Measurements from ENCODE around the gene TRUB1. TPM values are rescaled to one million over a fixed set of nuclear protein-coding genes. Genes with fewer than 3 reads are reported as not detected.

TRUB1 gene
- total and polyA plus RNA-seq, 2 donors from 2014 or later: 11.5 to 17.1 TPM

DNA sequence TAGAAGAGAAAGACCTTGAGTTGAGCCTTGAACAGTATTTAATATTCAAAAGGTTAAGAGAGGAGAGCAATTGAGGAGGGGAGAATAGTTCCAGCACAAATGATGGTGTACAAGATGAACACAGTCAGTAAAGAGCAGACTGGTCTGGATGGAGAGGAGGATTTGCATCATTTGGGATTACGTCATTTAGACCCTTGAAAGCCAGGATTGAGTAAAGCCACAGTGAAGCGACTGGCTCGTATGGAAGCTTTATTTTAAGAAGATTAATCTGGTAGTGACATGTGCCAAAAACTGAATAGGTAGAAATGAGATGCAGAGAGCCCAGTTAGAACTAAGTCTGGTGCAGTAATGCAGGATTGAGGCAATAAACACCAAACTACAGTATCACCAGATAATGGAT, 52.6 kb downstream of the TRUB1 start:
- no peak for FAIRE-seq
- TF ChIP-seq, protein P1, sequence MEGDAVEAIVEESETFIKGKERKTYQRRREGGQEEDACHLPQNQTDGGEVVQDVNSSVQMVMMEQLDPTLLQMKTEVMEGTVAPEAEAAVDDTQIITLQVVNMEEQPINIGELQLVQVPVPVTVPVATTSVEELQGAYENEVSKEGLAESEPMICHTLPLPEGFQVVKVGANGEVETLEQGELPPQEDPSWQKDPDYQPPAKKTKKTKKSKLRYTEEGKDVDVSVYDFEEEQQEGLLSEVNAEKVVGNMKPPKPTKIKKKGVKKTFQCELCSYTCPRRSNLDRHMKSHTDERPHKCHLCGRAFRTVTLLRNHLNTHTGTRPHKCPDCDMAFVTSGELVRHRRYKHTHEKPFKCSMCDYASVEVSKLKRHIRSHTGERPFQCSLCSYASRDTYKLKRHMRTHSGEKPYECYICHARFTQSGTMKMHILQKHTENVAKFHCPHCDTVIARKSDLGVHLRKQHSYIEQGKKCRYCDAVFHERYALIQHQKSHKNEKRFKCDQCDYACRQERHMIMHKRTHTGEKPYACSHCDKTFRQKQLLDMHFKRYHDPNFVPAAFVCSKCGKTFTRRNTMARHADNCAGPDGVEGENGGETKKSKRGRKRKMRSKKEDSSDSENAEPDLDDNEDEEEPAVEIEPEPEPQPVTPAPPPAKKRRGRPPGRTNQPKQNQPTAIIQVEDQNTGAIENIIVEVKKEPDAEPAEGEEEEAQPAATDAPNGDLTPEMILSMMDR (IDR thresholded peaks at IDR 0.05; ENCODE audit: borderline replicate concordance, extremely low read depth, insufficient read depth): no peak

DNA sequence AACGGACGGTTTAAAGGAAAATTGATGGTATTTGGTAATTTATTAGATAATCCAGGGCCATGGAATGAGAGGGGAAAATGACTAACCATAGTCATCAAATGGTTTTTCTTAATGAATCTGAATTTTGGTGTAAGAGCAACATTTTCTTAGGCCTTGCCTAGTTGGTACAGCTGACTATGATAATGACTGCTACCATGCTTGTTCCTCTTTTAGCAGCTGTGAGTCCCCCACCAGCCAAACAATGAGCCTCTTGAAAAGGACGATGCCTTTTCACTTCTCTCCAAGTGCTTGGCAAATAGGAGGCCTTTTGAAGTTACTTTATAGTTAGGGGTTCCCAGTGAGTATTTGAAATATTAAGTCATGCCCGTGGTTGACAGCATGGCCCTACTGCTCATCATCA, 53.0 kb downstream of the TRUB1 start:
- DNase-seq: no peak
- FAIRE-seq: no peak
- TF ChIP-seq, protein P1 (IDR thresholded peaks at IDR 0.05; ENCODE audit: borderline replicate concordance, extremely low read depth, insufficient read depth): no peak
- H3K4me1 ChIP-seq (ENCODE audit: control insufficient read depth in 2 of 3, insufficient read depth in 2 of 3, low read depth in 1 of 3, low read length in 3 of 3): no peaks in the 10 kb centered on the region
- no peaks in the 10 kb centered on the region for H3K36me3 ChIP-seq (ENCODE audit: control insufficient read depth in 2 of 3, insufficient read depth in 3 of 3, low read length in 3 of 3)
- H3K27me3 ChIP-seq (ENCODE audit: control insufficient read depth, insufficient read depth, low read length): no peaks in the 10 kb centered on the region
- H3K9ac ChIP-seq (ENCODE audit: low read length in 3 of 3): no peak overlapping the region
- intact Hi-C loops (cut with DNase I): no loop called here
- H3K9me3 ChIP-seq (ENCODE audit: control insufficient read depth in 2 of 3, insufficient read depth in 1 of 3, low read length in 3 of 3): no peaks in the 10 kb centered on the region
- H3K27ac ChIP-seq (ENCODE audit: low read depth in 2 of 2, low read length in 2 of 2): no peak overlapping the region
- no peak overlapping the region for H3K4me3 ChIP-seq (ENCODE audit: low read length in 3 of 3)

More for the DNA sequence above, 52.6 kb downstream of the TRUB1 start:
- no peak overlapping the region for H3K9ac ChIP-seq (ENCODE audit: low read length in 3 of 3)
- no peak for DNase-seq
- H3K36me3 ChIP-seq (ENCODE audit: control insufficient read depth in 2 of 3, insufficient read depth in 3 of 3, low read length in 3 of 3): no peaks in the 10 kb centered on the region
- H3K27ac ChIP-seq (ENCODE audit: low read depth in 2 of 2, low read length in 2 of 2): no peak overlapping the region
- H3K4me1 ChIP-seq (ENCODE audit: control insufficient read depth in 2 of 3, insufficient read depth in 2 of 3, low read depth in 1 of 3, low read length in 3 of 3): no peaks in the 10 kb centered on the region
- no peak overlapping the region for H3K4me3 ChIP-seq (ENCODE audit: low read length in 3 of 3)
- intact Hi-C loops (cut with DNase I): no loop called here
- no peaks in the 10 kb centered on the region for H3K9me3 ChIP-seq (ENCODE audit: control insufficient read depth in 2 of 3, insufficient read depth in 1 of 3, low read length in 3 of 3)
- no peaks in the 10 kb centered on the region for H3K27me3 ChIP-seq (ENCODE audit: control insufficient read depth, insufficient read depth, low read length)

DNA sequence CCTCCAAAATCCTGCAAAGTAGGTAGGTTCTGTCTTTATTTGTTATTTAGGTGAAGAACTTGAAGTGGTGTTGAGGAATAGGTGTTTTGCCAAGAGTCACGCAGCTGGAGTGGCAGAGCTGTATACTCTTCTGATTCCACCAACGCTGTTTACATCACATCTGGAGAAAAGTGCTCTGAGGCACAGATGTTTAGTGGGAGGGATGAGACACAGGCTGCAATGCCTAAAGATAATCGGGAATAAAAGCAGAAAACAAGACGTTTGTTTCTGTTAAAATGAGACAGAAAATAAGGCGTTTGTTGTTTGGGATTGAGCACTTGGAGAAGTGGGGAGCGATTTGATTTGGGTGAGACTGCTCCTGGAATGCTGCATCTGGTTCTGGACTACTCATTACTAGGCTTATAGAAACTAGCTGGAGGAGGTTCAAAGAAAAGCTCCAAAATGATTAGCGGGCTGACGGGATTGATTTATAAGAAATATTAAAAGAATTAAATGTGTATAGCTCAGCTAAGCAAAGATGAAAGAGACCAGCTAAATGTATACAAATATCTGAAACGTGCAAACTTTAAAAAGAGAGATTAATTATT, 54.3 kb downstream of the TRUB1 start:
- no peak for FAIRE-seq
- H3K27me3 ChIP-seq (ENCODE audit: control insufficient read depth, insufficient read depth, low read length): no peaks in the 10 kb centered on the region
- no peaks in the 10 kb centered on the region for H3K9me3 ChIP-seq (ENCODE audit: control insufficient read depth in 2 of 3, insufficient read depth in 1 of 3, low read length in 3 of 3)
- intact Hi-C loops (cut with DNase I): no loop called here
- H3K4me1 ChIP-seq (ENCODE audit: control insufficient read depth in 2 of 3, insufficient read depth in 2 of 3, low read depth in 1 of 3, low read length in 3 of 3): no peaks in the 10 kb centered on the region
- DNase-seq: peak in 1 of 5 donors; percentile 15
- H3K36me3 ChIP-seq (ENCODE audit: control insufficient read depth in 2 of 3, insufficient read depth in 3 of 3, low read length in 3 of 3): no peaks in the 10 kb centered on the region
- TF ChIP-seq, protein P1 (IDR thresholded peaks at IDR 0.05; ENCODE audit: borderline replicate concordance, extremely low read depth, insufficient read depth): no peak
- H3K9ac ChIP-seq (ENCODE audit: low read length in 3 of 3): no peak overlapping the region
- H3K4me3 ChIP-seq (ENCODE audit: low read length in 3 of 3): no peak overlapping the region
- no peak overlapping the region for H3K27ac ChIP-seq (ENCODE audit: low read depth in 2 of 2, low read length in 2 of 2)

All from kidney (tissue), 14 donors.